NCI-H510A (cell line): ENCODE measurements around the gene NHLH2.

Experiments used
- DNase-seq: peaks from one replicate; lab custom pipeline; 2025; lab: John Stamatoyannopoulos, UW

NHLH2 gene

GRCh38 chr1:115840605-115841460 lies at the start of gene NHLH2:
NHLH2 (minus strand) TSS chr1:115841126; CDS start chr1:115838372, 2,754 bp downstream.
- no peak for DNase-seq

DNA sequence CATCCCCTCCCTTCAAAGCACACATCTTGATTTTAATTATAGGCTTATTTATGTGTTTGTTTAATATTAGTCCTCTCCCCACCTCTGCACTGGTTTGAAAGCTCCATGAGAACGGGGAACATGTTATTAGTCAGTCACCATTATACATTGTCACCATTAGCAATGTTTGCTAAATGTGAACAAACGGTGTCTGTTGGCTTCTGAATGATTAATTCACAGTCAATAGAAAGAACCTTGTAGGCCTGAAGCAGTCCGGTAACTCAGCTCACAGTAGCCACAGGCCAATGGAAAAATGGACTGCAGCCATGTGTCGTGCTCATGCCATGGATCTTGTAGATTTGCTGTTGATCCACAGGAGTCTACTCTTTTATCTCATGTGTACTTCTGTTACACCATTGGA lies 49.7 kb upstream of the NHLH2 start:
- no peak for DNase-seq

DNA sequence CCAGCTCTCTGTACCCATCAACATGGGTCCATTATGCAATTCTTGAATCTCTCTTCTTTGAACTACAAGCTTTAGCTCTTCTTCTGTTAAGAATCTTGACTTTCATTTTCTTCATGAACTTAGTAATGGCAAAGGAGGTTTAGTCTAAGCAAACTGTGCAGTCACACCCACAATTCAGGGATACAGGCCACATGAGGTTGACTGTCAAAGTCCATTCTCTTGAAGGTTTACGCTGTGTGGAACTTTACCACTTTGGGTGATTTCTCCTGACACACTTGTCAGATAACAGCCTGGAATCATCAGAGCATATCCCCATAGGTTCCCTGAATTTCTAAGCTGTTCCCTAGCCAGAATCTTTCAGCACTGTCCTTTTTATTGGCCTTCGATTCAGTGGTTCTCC lies 48.0 kb upstream of the NHLH2 start:
- no peak for DNase-seq

DNA sequence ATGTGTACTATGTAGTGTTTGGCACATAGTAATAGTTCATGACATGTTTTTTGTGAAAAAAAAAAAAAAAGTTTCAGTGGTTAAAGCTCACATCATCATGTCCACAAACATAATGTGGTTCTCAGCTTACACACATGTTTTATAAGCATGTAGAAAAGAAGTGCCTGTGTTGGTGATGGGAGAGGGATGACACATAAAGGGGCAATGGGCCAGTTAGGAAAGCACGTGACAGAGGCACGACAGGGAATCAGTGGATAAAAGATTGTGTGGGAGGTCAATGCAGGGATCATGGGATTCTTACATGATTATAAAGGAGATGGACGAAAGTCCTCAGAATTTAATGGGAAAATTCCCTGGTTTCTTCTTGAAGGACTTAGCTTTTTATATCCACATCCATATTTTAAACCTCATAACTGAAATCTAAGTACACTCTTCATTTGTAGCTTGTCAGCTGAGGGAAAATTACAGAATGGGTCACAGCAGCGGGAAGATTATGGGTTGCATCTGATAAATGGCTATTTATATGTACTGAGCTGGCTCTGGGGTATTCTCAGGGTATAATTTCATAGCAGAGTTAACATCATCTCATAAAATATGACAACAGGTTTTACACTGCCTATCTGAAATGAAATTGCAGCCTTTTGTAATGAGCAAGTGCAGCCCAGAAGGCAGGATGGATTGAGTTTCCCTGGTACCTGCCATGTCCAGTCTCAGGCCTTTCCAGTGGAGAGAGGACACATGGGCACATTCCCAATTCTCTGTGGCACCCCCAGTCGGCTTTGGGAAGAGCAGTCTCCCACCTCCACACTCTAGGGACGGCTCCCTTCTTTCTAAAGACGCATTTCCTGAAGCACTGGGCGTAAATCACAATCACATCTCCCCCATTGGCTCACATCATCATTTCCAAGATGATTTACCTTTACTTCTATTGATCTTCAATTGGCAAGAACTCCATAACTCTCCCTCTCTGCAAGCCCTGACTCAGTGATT lies 42.3 kb upstream of the NHLH2 start:
- DNase-seq, result no peak

- DNase-seq, result no peak
Observed at GRCh38 chr1:115880981-115881672, 40.2 kb upstream of the NHLH2 start.

GRCh38 chr1:115879977-115880376 lies 39.1 kb upstream of the NHLH2 start:
- DNase-seq, result no peak

GRCh38 chr1:115877511-115877910 lies 36.6 kb upstream of the NHLH2 start:
- DNase-seq, result peak; percentile 72

DNA sequence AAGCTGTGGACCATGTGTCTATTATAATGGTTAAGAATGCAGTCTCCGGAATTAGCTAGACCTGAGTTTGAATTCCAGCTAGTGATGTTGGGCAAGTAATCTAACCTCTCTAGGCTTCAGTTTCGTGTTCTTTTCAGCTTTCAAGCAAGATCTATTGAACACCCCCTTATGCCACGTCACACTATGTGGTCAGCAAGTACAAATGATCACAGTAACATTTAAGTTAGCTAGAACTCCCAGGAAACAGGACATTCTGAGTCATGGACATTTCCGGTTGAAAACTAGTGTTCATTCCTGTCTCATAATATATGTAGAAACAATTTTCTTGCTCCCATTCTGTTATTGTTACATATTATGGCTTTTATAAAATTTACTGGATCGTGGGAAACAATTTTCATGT lies 34.0 kb upstream of the NHLH2 start:
- DNase-seq, result no peak

DNA sequence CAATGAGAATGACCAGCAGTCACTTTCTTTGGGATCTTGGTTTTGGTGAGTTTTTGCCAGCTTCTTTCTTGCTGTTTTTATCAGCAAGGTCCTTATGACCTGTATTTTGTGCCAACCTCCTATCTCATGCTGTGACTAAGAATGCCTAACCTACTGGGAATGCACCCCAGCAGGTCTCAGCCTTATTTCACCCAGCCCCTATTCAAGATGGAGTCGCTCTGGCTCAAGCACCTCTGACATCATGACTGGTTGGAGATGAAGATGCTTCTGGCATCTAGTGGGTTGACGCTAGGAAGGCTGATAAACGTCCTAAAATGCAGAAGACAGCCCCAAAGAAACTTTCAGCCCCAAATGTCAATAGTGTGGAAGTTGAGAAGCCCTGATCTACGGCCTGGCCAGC lies 33.6 kb upstream of the NHLH2 start:
- no peak for DNase-seq

DNA sequence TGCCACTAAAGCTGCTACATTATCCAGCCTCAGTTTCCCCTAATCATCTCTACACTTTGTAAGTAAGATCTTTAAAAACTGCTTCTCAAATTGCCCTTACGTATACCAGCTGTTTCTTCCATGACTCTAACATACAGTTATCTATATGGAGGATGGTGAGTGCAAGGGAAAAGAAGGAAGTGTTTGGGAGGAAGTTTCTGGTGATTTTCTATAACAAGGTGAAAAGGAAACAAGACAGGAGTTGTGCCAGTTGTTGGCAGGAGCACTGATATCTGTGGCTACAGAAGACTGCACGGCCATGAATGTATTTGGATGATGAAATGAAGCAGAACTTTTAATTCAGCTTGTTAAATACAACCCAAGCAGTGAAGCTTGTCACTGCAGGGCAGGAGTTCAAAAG lies 32.3 kb upstream of the NHLH2 start:
- no peak for DNase-seq

GRCh38 chr1:115869064-115869463 lies 28.1 kb upstream of the NHLH2 start:
- DNase-seq, result no peak

DNA sequence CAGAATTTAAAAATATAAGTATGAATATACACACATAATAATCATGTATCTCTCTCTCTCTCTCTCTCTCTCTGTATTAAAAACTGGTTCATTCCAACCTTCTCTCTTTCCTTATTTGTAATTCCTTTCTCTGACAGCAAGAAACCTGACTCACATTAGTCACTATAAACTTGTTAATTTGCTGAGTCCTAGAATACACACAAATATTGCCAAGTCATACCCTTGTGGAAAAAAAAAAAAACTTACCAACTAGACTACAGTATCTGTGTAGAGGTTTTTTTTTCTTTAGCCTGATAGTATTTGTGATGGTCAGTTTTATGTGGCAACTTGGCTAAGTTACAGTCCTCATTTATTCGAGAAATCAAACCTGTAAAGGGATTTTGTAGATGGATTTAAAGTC lies 26.3 kb upstream of the NHLH2 start:
- DNase-seq, result no peak

- no peak for DNase-seq
Observed at GRCh38 chr1:115865704-115866380, 24.9 kb upstream of the NHLH2 start.

GRCh38 chr1:115862403-115862802 lies 21.5 kb upstream of the NHLH2 start:
- no peak for DNase-seq

- no peak for DNase-seq
Observed at GRCh38 chr1:115854005-115854404, 13.1 kb upstream of the NHLH2 start.

DNA sequence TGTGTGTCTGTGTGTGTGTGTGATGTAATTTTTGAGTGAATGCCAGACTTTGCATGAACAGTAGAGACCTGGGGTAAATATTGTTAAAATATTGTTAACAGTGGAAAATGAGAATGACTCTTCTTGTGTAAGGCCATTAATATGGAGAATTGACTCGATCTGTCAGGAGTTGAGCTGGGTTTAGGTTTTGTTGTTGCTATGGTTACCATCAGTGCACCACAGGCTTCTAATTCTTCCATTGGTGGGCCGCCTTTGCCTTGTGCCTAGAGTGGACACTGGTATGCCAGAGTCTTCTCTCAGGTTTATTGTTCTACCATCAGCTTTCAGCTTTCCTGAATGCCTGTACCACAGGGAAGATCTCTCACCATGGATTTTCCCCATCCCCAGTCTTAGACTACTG lies 10.0 kb upstream of the NHLH2 start:
- no peak for DNase-seq

DNA sequence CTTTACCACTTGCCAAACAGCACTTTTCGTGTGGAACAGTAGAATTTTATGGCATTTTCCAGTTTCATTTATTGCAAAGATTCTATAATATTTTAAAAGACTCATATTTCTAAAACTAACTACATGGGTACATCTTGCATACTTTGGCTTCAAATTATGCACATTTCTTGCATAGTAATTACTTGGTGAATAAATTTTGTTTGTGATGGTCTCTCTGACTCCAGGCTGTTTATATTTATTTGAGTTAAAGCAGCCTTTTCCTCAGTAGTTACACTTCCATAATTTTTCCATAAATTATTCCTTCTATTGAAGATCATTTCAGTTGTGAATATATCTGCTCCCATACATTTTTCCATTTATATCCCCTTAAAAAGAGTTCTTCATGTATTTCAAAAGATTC lies 6.9 kb upstream of the NHLH2 start:
- no peak for DNase-seq

- DNase-seq, result no peak
Observed at GRCh38 chr1:115842948-115843347, 2.0 kb upstream of the NHLH2 start.

- DNase-seq, result no peak
Observed at GRCh38 chr1:115839679-115840237, 1.2 kb downstream of the NHLH2 start.

DNA sequence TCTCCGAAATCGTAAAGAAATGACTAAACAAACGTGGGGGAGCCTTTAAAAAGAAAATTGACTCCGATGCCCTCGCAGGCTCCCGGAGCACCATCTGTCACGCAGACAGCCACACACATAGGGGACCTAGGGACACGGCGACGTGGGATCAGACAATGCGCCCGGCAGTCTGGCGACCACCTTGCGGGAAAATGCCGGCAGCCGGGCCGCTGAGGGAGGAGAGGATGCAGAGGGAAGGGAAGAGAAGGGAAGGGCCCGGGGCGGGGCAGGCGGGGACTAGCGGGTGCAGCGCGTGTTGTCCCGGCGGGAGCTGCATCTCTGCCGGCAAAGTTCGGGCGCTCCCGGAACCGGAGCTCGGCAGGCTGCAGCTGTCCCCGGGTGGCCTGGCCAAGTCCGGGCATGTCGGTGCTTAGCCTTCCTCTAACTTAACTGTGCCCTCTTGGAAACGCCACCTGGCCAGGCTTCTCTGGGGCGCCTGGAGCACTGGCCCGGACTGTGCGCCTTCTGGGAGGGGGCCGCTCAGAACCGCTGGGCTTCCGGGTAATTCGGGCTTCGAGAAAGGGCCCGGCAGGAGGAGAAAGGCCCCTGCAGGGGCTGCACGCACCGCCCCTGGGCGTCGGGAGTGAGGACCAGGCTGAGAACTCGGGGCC lies 1.8 kb downstream of the NHLH2 start:
- DNase-seq, result peak; percentile 76
